Parathyroid adenoma (tissue), 2 donors: Measurements from ENCODE around the gene SDR9C7.

Experiments used
- H2AFZ ChIP-seq: fragments of 300-600 bp; sonication (generic); one replicate; pipeline ENCODE4 v1.7.0; 2017; ENCODE audit warnings: antibody characterized with exemption, mild to moderate bottlenecking
- H3K27ac ChIP-seq: fragments of 300-600 bp; sonication (generic); one replicate; pipeline ENCODE4 v1.7.0; 2017
- H3K27me3 ChIP-seq: fragments of 300-600 bp; sonication (generic); one replicate; pipeline ENCODE4 v1.7.0; 2017; ENCODE audit warnings: low read length; ENCODE audit not compliant: control insufficient read depth, insufficient read depth
- H3K36me3 ChIP-seq: fragments of 300-600 bp; sonication (generic); one replicate; pipeline ENCODE4 v1.7.0; 2017; ENCODE audit warnings: low read length; ENCODE audit not compliant: control insufficient read depth, insufficient read depth
- H3K4me1 ChIP-seq: fragments of 300-600 bp; sonication (generic); one replicate; pipeline ENCODE4 v1.7.0; 2017; ENCODE audit warnings: control low read depth
- H3K4me2 ChIP-seq: fragments of 300-600 bp; sonication (generic); one replicate; pipeline ENCODE4 v1.7.0; 2017; ENCODE audit warnings: low read length
- H3K4me3 ChIP-seq: fragments of 300-600 bp; sonication (generic); one replicate; pipeline ENCODE4 v1.7.0; 2017; ENCODE audit warnings: low read depth, low read length
- H3K79me2 ChIP-seq: fragments of 300-600 bp; sonication (generic); one replicate; pipeline ENCODE4 v1.7.0; 2017; ENCODE audit warnings: control low read depth
- H3K9ac ChIP-seq: fragments of 300-600 bp; sonication (generic); one replicate; pipeline ENCODE4 v1.7.0; 2017; ENCODE audit warnings: mild to moderate bottlenecking
- H3K9me3 ChIP-seq: fragments of 300-600 bp; sonication (generic); one replicate; pipeline ENCODE4 v1.7.0; 2017; ENCODE audit warnings: low read length; ENCODE audit not compliant: control insufficient read depth
- CTCF ChIP-seq: fragments of 300-600 bp; sonication (generic); IDR thresholded peaks from one replicate; pipeline ENCODE4 v1.7.0; 2017; ENCODE audit warnings: antibody characterized with exemption, mild to moderate bottlenecking
- donor health status: primary hyperparathyroidism.

Gene SDR9C7

DNA sequence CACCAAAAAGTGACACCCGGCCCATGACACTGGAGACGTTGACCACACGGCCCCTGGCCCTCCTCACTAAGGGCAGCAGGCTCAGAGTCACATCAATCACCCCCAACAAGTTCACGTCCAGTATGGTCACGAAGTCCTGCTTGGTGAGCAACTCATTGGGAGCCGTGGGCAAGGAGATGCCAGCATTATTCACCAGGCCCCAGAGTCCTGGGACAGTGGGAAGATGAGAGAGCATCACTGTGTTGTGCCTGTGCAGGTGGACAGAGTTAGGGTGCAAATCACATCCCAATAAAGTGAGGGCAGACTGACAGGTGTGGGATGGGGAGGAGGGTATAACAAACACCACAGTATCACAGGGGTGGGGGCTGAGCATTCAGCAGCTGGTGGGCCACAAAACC is 20.7 kb upstream of the SDR9C7 start:
- Histone ChIP-seq H3K79me2 (no peaks in the 10 kb centered on the region), H3K4me1 (no peaks in the 10 kb centered on the region), H3K9ac (no peak overlapping the region), H2AFZ (no peak overlapping the region), H3K27me3 (no peaks in the 10 kb centered on the region), H3K4me3 (no peak overlapping the region), H3K36me3 (no peaks in the 10 kb centered on the region), H3K4me2 (no peak overlapping the region), H3K27ac (no peak overlapping the region), H3K9me3 (no peaks in the 10 kb centered on the region)
- TF ChIP-seq CTCF: no peak

DNA sequence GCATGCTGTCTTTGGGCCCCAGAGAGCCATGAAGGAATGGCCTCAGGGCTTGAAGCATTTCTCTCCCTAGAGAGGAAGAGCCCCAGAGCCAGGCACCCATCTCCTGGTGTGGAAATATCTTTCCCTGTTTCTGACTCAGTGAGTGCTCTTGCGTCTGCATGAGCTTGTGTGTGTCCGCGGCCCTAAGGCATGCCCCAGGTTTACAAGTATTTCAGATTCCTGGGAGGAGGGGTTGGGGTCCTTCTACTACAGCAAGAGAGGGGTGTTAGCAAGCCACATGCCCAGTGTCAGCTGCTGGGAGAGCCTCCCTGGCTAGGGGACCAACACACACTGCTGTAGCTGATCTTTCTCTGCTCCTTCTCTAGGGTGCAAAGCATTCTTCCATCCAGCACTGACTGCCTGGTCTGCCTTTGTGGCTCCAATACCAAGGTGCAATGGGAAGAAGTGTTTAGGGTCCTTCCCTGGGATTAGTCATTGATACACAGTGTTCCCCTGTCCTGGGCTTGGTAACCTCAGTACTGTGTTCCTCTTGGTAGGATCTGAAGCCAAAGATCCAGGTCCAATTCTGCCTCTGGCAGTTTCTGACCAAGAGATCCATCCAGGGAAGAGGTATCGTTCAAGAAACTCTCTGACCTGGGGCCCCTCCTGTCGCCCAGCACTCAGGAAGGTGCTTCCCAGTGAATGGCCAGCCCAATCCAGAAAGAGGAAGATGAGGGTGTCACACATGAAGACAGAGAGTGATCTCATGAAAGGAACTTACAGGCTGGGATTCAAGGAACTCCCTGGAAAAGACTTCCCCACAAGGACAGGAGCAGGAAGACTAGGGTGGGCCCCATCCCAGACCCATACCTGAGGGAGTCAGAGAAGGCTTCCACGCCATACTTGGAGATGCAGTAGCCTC is 20.1 kb upstream of the SDR9C7 start:
- no peak overlapping the region for H3K4me3 ChIP-seq

DNA sequence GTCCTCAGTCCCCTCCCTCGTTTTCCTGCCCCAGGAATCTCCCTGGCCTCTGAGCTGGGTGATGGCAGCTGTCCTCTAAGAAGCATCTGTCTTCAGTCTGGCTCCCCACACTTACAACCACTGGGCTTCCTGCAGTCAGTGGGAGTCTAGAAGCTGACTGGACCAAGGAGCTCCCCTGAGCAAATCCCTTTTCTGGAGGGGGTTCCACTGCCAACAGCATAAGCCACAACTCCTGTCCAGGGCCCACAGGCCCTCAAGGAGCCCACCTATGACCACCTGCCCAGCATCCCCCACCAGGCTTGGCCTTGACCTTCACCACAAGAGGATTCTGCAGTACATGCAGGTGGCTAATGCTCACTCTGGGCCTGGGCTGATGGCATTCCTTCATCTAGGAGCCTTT is 19.1 kb upstream of the SDR9C7 start:
- H3K27ac ChIP-seq: no peak overlapping the region
- no peaks in the 10 kb centered on the region for H3K27me3 ChIP-seq
- no peak for TF ChIP-seq CTCF
- no peak overlapping the region for H3K9ac ChIP-seq
- no peaks in the 10 kb centered on the region for H3K79me2 ChIP-seq
- H2AFZ ChIP-seq: no peak overlapping the region
- no peak overlapping the region for H3K4me3 ChIP-seq
- no peak overlapping the region for H3K4me2 ChIP-seq
- H3K4me1 ChIP-seq: no peaks in the 10 kb centered on the region
- H3K9me3 ChIP-seq: no peaks in the 10 kb centered on the region
- no peaks in the 10 kb centered on the region for H3K36me3 ChIP-seq

More for the DNA sequence above, 20.1 kb upstream of the SDR9C7 start:
- no peak overlapping the region for H2AFZ ChIP-seq
- no peak overlapping the region for H3K27ac ChIP-seq
- no peak overlapping the region for H3K9ac ChIP-seq
- H3K4me2 ChIP-seq: no peak overlapping the region
- no peaks in the 10 kb centered on the region for H3K9me3 ChIP-seq
- no peaks in the 10 kb centered on the region for H3K79me2 ChIP-seq
- no peak for TF ChIP-seq CTCF
- no peaks in the 10 kb centered on the region for H3K4me1 ChIP-seq
- H3K36me3 ChIP-seq: no peaks in the 10 kb centered on the region
- H3K27me3 ChIP-seq: no peaks in the 10 kb centered on the region

DNA sequence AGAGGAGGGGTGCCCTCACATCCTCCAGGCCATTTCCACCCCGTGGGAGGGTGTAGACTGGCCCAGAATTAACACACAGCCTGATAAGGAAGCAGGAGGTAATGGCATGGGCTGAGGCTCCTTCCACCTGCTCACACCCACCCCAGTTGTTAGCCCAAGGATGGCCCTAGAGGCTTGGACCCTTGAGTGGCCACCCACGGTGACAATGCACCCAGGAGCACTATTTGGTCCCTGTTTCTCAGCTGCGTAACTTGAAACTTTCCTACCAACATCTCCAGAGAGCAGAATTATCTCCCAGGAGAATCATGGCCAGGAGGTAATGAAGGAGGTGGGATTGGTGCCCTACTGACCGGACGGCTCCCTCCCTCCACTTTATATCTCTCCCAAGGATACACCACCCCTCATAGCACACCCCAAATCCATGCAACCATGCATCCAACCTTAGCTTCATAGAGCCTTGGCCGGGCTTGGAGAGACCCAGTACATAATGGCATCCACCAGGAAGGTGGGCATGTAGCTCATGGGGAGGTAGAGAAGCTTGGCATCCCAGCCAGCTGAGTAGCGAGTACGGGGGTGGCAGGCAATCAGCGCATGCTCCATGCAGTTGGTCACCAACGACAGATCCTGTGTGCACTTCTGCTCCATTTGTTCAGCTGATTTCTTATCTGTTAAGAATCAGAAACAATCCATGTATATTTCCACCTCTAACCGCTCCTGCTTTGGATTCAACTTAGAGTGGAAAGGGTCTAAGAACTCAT is 17.6 kb upstream of the SDR9C7 start:
- H3K9me3 ChIP-seq: no peaks in the 10 kb centered on the region
- H3K4me3 ChIP-seq: no peak overlapping the region
- no peak overlapping the region for H3K27ac ChIP-seq
- no peak overlapping the region for H3K9ac ChIP-seq
- H2AFZ ChIP-seq: no peak overlapping the region
- no peak overlapping the region for H3K4me2 ChIP-seq
- no peaks in the 10 kb centered on the region for H3K4me1 ChIP-seq
- TF ChIP-seq CTCF: no peak
- no peaks in the 10 kb centered on the region for H3K79me2 ChIP-seq
- H3K27me3 ChIP-seq: no peaks in the 10 kb centered on the region
- no peaks in the 10 kb centered on the region for H3K36me3 ChIP-seq
